Spleen (tissue), 7 donors: ENCODE measurements around the gene LCE5A.

Source experiments
- POLR2A ChIP-seq, 3 donors: fragments of 450-650 bp; IDR thresholded peaks; one replicate each; pipeline ENCODE4 v1.5.1; 2017; ENCODE audit warnings: antibody characterized with exemption in 3 of 3, mild to moderate bottlenecking in 1 of 3
- POLR2AphosphoS5 ChIP-seq, 3 donors: sonication (generic); formaldehyde crosslinking; IDR thresholded peaks; one replicate each; pipeline ENCODE4 v1.5.1; 2017; ENCODE audit warnings: antibody characterized with exemption in 3 of 3
- TF ChIP-seq, protein P1 (sequence below), 11 experiments: fragments of 200-600 bp in 7 of 11; fragments of 450-650 bp in 4 of 11; sonication (generic) in 4 of 11; IDR thresholded peaks in 8 of 11; conservative IDR thresholded peaks in 3 of 11; 1 replicate in 7 of 11; 2 replicates in 4 of 11; pipeline versions ENCODE4 v1.4.0 to v1.8.0; 2016 to 2021; ENCODE audit warnings: antibody characterized with exemption in 11 of 11, inconsistent platforms in 4 of 11, mild to moderate bottlenecking in 1 of 11
- donor health status: DM: no; HTN: no; CAD: no; lungs with moderate emphysema.
- donor health status: DM: no; HTN: no; CAD: no.
- donor health status: DM: no; HTN: no; CAD: no.

DNA sequence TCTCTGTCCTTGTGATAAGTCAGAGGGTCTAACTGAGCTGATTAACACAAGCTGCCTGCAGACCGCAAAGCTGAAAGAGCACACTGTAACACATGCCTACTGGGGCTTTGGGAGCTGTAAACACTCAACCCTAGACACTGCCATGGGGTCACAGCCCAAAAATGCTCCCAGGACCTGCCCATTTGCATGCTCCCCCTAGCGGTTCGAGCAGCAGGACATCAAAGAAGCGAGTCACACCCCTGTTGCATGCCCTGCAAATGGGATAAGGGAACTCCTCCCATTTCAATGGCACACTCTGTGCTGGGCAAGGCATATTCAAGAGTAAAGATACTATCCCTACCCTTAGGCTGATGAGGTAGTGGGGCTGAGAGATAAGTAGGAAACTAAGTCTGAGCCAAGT is 33.2 kb downstream of the LCE5A start:
- TF ChIP-seq, protein P1, sequence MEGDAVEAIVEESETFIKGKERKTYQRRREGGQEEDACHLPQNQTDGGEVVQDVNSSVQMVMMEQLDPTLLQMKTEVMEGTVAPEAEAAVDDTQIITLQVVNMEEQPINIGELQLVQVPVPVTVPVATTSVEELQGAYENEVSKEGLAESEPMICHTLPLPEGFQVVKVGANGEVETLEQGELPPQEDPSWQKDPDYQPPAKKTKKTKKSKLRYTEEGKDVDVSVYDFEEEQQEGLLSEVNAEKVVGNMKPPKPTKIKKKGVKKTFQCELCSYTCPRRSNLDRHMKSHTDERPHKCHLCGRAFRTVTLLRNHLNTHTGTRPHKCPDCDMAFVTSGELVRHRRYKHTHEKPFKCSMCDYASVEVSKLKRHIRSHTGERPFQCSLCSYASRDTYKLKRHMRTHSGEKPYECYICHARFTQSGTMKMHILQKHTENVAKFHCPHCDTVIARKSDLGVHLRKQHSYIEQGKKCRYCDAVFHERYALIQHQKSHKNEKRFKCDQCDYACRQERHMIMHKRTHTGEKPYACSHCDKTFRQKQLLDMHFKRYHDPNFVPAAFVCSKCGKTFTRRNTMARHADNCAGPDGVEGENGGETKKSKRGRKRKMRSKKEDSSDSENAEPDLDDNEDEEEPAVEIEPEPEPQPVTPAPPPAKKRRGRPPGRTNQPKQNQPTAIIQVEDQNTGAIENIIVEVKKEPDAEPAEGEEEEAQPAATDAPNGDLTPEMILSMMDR (IDR thresholded peaks at IDR 0.05 in 8 of 11, conservative IDR thresholded peaks at IDR 0.05 in 3 of 11): no peak
- no peak for TF ChIP-seq POLR2A (IDR thresholded peaks at IDR 0.05)
- TF ChIP-seq POLR2AphosphoS5 (IDR thresholded peaks at IDR 0.05): no peak
